PC-3 (cell line): ENCODE measurements around the gene VPS33A. TPM values are rescaled to one million over a fixed set of nuclear protein-coding genes. Genes with fewer than 3 reads are reported as not detected.

Experiments
- ATAC-seq: fragments of 200-7000 bp; cut with Tn5 transposase; 2 replicates; pipeline ENCODE4 v1.9.1; 2020; ENCODE audit warnings: mild to moderate bottlenecking, moderate library complexity
- BruUV-seq: library from RNA; stranded (reverse); fragments of 400-500 nt; replicated peaks from 2 replicates; lab custom pipeline; 2021; lab: Mats Ljungman, UMichigan
- CTCF ChIA-PET: fragments of 300-600 bp; sonication (Branson Sonifier 250); formaldehyde crosslinking; loops from one replicate; lab custom pipeline; 2022; ENCODE audit warnings: antibody characterized with exemption; lab: Charles Lee
- POLR2A ChIA-PET: fragments of 300-600 bp; sonication (Branson Sonifier 250); formaldehyde crosslinking; loops from one replicate; lab custom pipeline; 2022; ENCODE audit warnings: antibody characterized with exemption; ENCODE audit not compliant: unreplicated experiment; lab: Charles Lee
- DNase-seq: peaks from one replicate; pipeline ENCODE4 v3.0.0-alpha.2; 2015
- H2AFZ ChIP-seq: fragments of 300-600 bp; sonication (generic); 2 replicates; pipeline ENCODE4 v1.6.0; 2016; ENCODE audit warnings: antibody characterized with exemption, low read length
- H3F3A ChIP-seq: fragments of 300-600 bp; sonication (generic); one replicate; pipeline ENCODE4 v1.6.0; 2017; ENCODE audit warnings: antibody characterized with exemption, low read length, control low read depth, mild to moderate bottlenecking; ENCODE audit not compliant: unreplicated experiment
- H3K27ac ChIP-seq: fragments of 300-600 bp; sonication (generic); 2 replicates; pipeline ENCODE4 v1.5.1; 2016; ENCODE audit warnings: mild to moderate bottlenecking, low read length
- H3K27me3 ChIP-seq: fragments of 300-600 bp; sonication (generic); 2 replicates; pipeline ENCODE4 v1.6.1; 2016; ENCODE audit warnings: low read length, mixed read lengths
- H3K36me3 ChIP-seq: fragments of 300-600 bp; sonication (generic); 2 replicates; pipeline ENCODE4 v1.6.1; 2016; ENCODE audit warnings: low read depth, mixed run types, low read length, mixed read lengths
- H3K4me1 ChIP-seq: fragments of 300-600 bp; sonication (generic); 2 replicates; pipeline ENCODE4 v1.5.1; 2016; ENCODE audit warnings: low read length; ENCODE audit not compliant: insufficient read depth
- H3K4me2 ChIP-seq: fragments of 300-600 bp; sonication (generic); 2 replicates; pipeline ENCODE4 v1.6.0; 2016; ENCODE audit warnings: low read length
- H3K4me3 ChIP-seq: fragments of 300-600 bp; sonication (generic); 2 replicates; pipeline ENCODE4 v1.5.1; 2016; ENCODE audit warnings: mild to moderate bottlenecking, low read length, mixed read lengths
- H3K79me2 ChIP-seq: fragments of 300-600 bp; sonication (generic); 2 replicates; pipeline ENCODE4 v1.6.1; 2017; ENCODE audit warnings: low read length, mixed read lengths
- H3K9ac ChIP-seq: fragments of 300-600 bp; sonication (generic); 2 replicates; pipeline ENCODE4 v1.6.0; 2016; ENCODE audit warnings: mild to moderate bottlenecking, low read length
- H3K9me2 ChIP-seq: fragments of 300-600 bp; sonication (generic); replicated peaks from 2 replicates; pipeline ENCODE4 v1.6.1; 2016; ENCODE audit warnings: mixed run types, low read length, mixed read lengths
- H3K9me3 ChIP-seq: fragments of 300-600 bp; sonication (generic); 2 replicates; pipeline ENCODE4 v1.6.1; 2016; ENCODE audit warnings: low read length, mixed read lengths
- H4K20me1 ChIP-seq: fragments of 300-600 bp; sonication (generic); 2 replicates; pipeline ENCODE4 v1.6.1; 2016; ENCODE audit warnings: low read length, mixed read lengths
- CTCF ChIP-seq: fragments of 300-600 bp; sonication (generic); conservative IDR thresholded peaks from 2 replicates; pipeline ENCODE4 v1.5.1; 2017; ENCODE audit warnings: antibody characterized with exemption, low read depth, mild to moderate bottlenecking, low read length
- EZH2 ChIP-seq: fragments of 300-600 bp; sonication (generic); IDR thresholded peaks from one replicate; pipeline ENCODE4 v1.6.1; 2017; ENCODE audit warnings: antibody characterized with exemption, mild to moderate bottlenecking, low read length; ENCODE audit not compliant: unreplicated experiment
- EZH2phosphoT487 ChIP-seq: fragments of 300-600 bp; sonication (generic); IDR thresholded peaks from 2 replicates; pipeline ENCODE4 v1.6.1; 2018; ENCODE audit warnings: mild to moderate bottlenecking, antibody characterized with exemption, low read length, borderline replicate concordance
- intact Hi-C: fragments of 100-400 bp; cut with micrococcal nuclease; formaldehyde crosslinking; loops from 2 replicates; pipeline ENCODE4 v1.9.0; 2023
- total RNA-seq: library from RNA; depleted of rRNA; stranded (reverse); fragments of >200 nt; gene quantifications from 2 replicates; pipeline ENCODE4 v1.2.3, GENCODE V29; 2014

Gene VPS33A
- total RNA-seq, 1 experiment from 2014 or later, result 40.8 TPM

GRCh38 chr12:122199484-122200355 lies 66.6 kb downstream of the VPS33A start:
- Histone ChIP-seq H3K27me3 (no peaks in the 10 kb centered on the region), H3K9me2 (no peaks in the 10 kb centered on the region), H3K9me3 (no peaks in the 10 kb centered on the region), H4K20me1 (no peaks in the 10 kb centered on the region), H3K9ac (no peak overlapping the region), H3K4me1 (peaks cover 6% of the 10 kb centered on the region; the same call in 1 of the 2 replicates), H3K4me3 (no peak overlapping the region), H3K36me3 (no peaks in the 10 kb centered on the region), H3F3A (no peaks in the 10 kb centered on the region), H3K27ac (no peak overlapping the region), H3K79me2 (no peaks in the 10 kb centered on the region), H3K4me2 (no peak overlapping the region), H2AFZ (no peak overlapping the region)
- no peak for ATAC-seq
- POLR2A ChIA-PET, result no interaction called here
- intact Hi-C loops, result no loop called here
- CTCF ChIA-PET, result no interaction called here
- no TSS peak for BruUV-seq
- DNase-seq, result no peak
- TF ChIP-seq CTCF, result no peak
- TF ChIP-seq EZH2phosphoT487, result no peak
- no peak for TF ChIP-seq EZH2

- H3K9me2 ChIP-seq, result no peaks in the 10 kb centered on the region
Measured at GRCh38 chr12:122197612-122197966, 68.7 kb downstream of the VPS33A start.

More at GRCh38 chr12:122197612-122197966, 68.7 kb downstream of the VPS33A start:
- intact Hi-C loops, result no loop called here
- DNase-seq, result no peak
- Histone ChIP-seq H3K4me1 (peaks cover 6% of the 10 kb centered on the region; the same call in 1 of the 2 replicates), H3K27ac (no peak overlapping the region), H3K4me2 (peak overlapping the region; percentile 20), H3K79me2 (no peaks in the 10 kb centered on the region), H3K4me3 (no peak overlapping the region), H3F3A (no peaks in the 10 kb centered on the region), H4K20me1 (no peaks in the 10 kb centered on the region), H3K36me3 (no peaks in the 10 kb centered on the region), H3K9ac (no peak overlapping the region), H3K27me3 (no peaks in the 10 kb centered on the region), H2AFZ (no peak overlapping the region), H3K9me3 (no peaks in the 10 kb centered on the region)
- BruUV-seq, result no TSS peak
- ChIA-PET POLR2A (no interaction called here), CTCF (no interaction called here)
- TF ChIP-seq EZH2phosphoT487 (no peak), EZH2 (no peak), CTCF (no peak)
- ATAC-seq, result no peak
